Eye (tissue), 1 donor: ENCODE results near the gene RDX.
A peak's percentile ranks its signal among the peaks of the same experiment; 100 is the strongest.
"Not testable (repeated sequence)": the region's sequence is repeated elsewhere in the genome, so short reads cannot be mapped to it uniquely, and the experiment has no call there.

Experiments used
- DNase-seq: peaks from one replicate; pipeline ENCODE4 v3.0.0-alpha.2; 2015

RDX gene

GRCh38 chr11:110296226-110297075, at the start of gene RDX:
Gene RDX (minus strand): TSS chr11:110296614. CDS start chr11:110279692, 16,922 bp downstream.
- DNase-seq, result peak; percentile 90

- DNase-seq, result no peak
These were observed 49.3 kb upstream of the RDX start for GRCh38 chr11:110345743-110346142.

- no peak for DNase-seq
These were observed 44.0 kb upstream of the RDX start for GRCh38 chr11:110340436-110340835.

- no peak for DNase-seq
These were observed 43.2 kb upstream of the RDX start for GRCh38 chr11:110339456-110340250.

- DNase-seq, result no peak
These were observed 42.3 kb upstream of the RDX start for GRCh38 chr11:110338684-110339083.

- no peak for DNase-seq
These were observed 41.3 kb upstream of the RDX start for GRCh38 chr11:110337570-110338193.

GRCh38 chr11:110336054-110336453, 39.6 kb upstream of the RDX start:
- DNase-seq, result no peak

- DNase-seq, result no peak
These were observed 38.9 kb upstream of the RDX start for GRCh38 chr11:110335358-110335757.

- no peak for DNase-seq
These were observed 35.2 kb upstream of the RDX start for GRCh38 chr11:110331626-110332025.

GRCh38 chr11:110329445-110329844, 33.0 kb upstream of the RDX start:
- DNase-seq, result no peak

- no peak for DNase-seq
These were observed 31.1 kb upstream of the RDX start for GRCh38 chr11:110327508-110327907.

- no peak for DNase-seq
These were observed 27.4 kb upstream of the RDX start for GRCh38 chr11:110323786-110324185.

- DNase-seq, result no peak
These were observed 23.1 kb upstream of the RDX start for GRCh38 chr11:110319501-110319900.

- no peak for DNase-seq
These were observed 22.4 kb upstream of the RDX start for GRCh38 chr11:110318638-110319404.

GRCh38 chr11:110317516-110317932, 21.1 kb upstream of the RDX start:
- no peak for DNase-seq

- DNase-seq, result no peak
These were observed 18.1 kb upstream of the RDX start for GRCh38 chr11:110314366-110315095.

- DNase-seq, result no peak
These were observed 16.3 kb upstream of the RDX start for GRCh38 chr11:110312670-110313069.

GRCh38 chr11:110311783-110312579, 15.6 kb upstream of the RDX start:
- no peak for DNase-seq

GRCh38 chr11:110308071-110308470, 11.7 kb upstream of the RDX start:
- no peak for DNase-seq

- not testable (repeated sequence) for DNase-seq
These were observed 9.6 kb upstream of the RDX start for GRCh38 chr11:110306019-110306388.
